HepG2 (cell line): ENCODE measurements around the gene PCNT.

Experiments
- CTCF ChIP-seq: sonication (generic); formaldehyde crosslinking; IDR thresholded peaks from 2 replicates; pipeline ENCODE4 v1.5.0; 2020; ENCODE audit warnings: mild to moderate bottlenecking, missing genetic modification reagents, moderate library complexity
- NCOR1 ChIP-seq: fragments of 200-600 bp; sonication (generic); IDR thresholded peaks from 2 replicates; pipeline ENCODE4 v1.7.0; 2017; ENCODE audit warnings: antibody characterized with exemption, low read length, borderline replicate concordance
- ZNF10 ChIP-seq: sonication (generic); formaldehyde crosslinking; IDR thresholded peaks from 2 replicates; pipeline ENCODE4 v1.4.0; 2020; ENCODE audit warnings: mild to moderate bottlenecking, low read depth, missing genetic modification reagents, borderline replicate concordance
- ZNF232 ChIP-seq: sonication (generic); formaldehyde crosslinking; IDR thresholded peaks from 2 replicates; pipeline ENCODE4 v1.4.0; 2020; ENCODE audit warnings: missing genetic modification reagents, borderline replicate concordance
- ZNF329 ChIP-seq: sonication (generic); formaldehyde crosslinking; IDR thresholded peaks from 2 replicates; pipeline ENCODE4 v1.9.0; 2021; ENCODE audit warnings: low read depth, mild to moderate bottlenecking, missing genetic modification reagents
- TF ChIP-seq, protein P1 (sequence below): IDR thresholded peaks from 2 replicates; pipeline ENCODE4 v1.6.1; 2012; ENCODE audit warnings: inconsistent platforms

DNA sequence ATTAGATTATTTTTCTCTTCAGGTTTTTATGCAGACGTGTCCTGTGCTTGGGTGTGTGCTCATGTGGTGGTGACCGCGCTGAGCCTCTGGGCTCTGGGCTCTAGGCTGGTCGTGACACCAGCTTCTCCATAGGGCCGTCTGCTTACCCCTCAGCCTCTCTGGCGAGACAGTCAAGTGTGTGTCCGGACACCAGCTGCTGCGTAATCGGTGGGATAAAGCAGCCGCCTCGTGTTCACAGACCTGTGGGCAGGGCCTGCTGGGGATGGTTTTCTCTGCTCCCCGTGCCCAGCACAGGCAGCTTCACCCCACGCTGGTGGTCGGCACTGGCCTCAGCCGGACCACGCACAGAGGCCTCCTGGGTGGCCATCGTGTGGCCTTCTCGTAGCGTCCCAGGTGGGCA lies 101.1 kb downstream of the PCNT start:
- TF ChIP-seq ZNF232 (CRISPR knock-in tag), result no peak
- TF ChIP-seq CTCF (CRISPR knock-in tag), result no peak
- TF ChIP-seq, protein P1, sequence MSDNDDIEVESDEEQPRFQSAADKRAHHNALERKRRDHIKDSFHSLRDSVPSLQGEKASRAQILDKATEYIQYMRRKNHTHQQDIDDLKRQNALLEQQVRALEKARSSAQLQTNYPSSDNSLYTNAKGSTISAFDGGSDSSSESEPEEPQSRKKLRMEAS, result no peak
- TF ChIP-seq ZNF329 (CRISPR knock-in tag), result no peak
- TF ChIP-seq ZNF10 (CRISPR knock-in tag), result no peak
- no peak for TF ChIP-seq NCOR1
